ENCODE results near the gene MS4A12.
"Not testable (repeated sequence)": the region's sequence is repeated elsewhere in the genome, so short reads cannot be mapped to it uniquely, and the experiment has no call there.

MS4A12 gene

GRCh38 chr11:60513496-60514460, 21.2 kb downstream of the MS4A12 start:
- no peak for DNase-seq

GRCh38 chr11:60515144-60515855, 22.7 kb downstream of the MS4A12 start, which contains the start of gene MS4A13:
TSS of gene MS4A13 (plus strand) at chr11:60515392. CDS start at chr11:60518084, 2,692 bp downstream.
- no peak for DNase-seq

GRCh38 chr11:60528465-60528864, 35.9 kb downstream of the MS4A12 start:
- no peak for DNase-seq

- DNase-seq = no peak
Observed at GRCh38 chr11:60528934-60529333, 36.4 kb downstream of the MS4A12 start.

- DNase-seq = no peak
Observed at GRCh38 chr11:60530454-60531100, 38.0 kb downstream of the MS4A12 start.

GRCh38 chr11:60532383-60532782, 39.8 kb downstream of the MS4A12 start:
- not testable (repeated sequence) for DNase-seq

- not testable (repeated sequence) for DNase-seq
Observed at GRCh38 chr11:60538627-60539026, 46.0 kb downstream of the MS4A12 start.

- no peak for DNase-seq
Observed at GRCh38 chr11:60544077-60544476, 51.5 kb downstream of the MS4A12 start.
